Astrocyte (in vitro differentiated cells and primary cell): ENCODE measurements around the gene PCAT6. TPM values are rescaled to one million over a fixed set of nuclear protein-coding genes. Genes with fewer than 3 reads are reported as not detected.

Experiments used
- DNase-seq: peaks from one replicate; pipeline ENCODE4 v3.0.0-alpha.2; 2010; ENCODE audit warnings: low read depth
- FAIRE-seq: peaks from 2 replicates; lab custom pipeline; 2011; peaks lifted over from hg19 to GRCh38; lab: Jason Lieb, UNC
- H2AFZ ChIP-seq: 2 replicates; pipeline ENCODE4 v1.6.0; 2012; ENCODE audit warnings: low read depth, low read length, inconsistent platforms
- H3K27ac ChIP-seq: 2 replicates; pipeline ENCODE4 v1.5.1; 2011; ENCODE audit warnings: low read depth, low read length, inconsistent platforms
- H3K27me3 ChIP-seq: 2 replicates; pipeline ENCODE4 v1.6.0; 2011; ENCODE audit warnings: low read length, inconsistent platforms; ENCODE audit not compliant: insufficient read depth
- H3K36me3 ChIP-seq: 2 replicates; pipeline ENCODE4 v1.5.1; 2011; ENCODE audit warnings: low read length, inconsistent platforms; ENCODE audit not compliant: insufficient read depth
- H3K4me1 ChIP-seq: 2 replicates; pipeline ENCODE4 v1.5.1; 2011; ENCODE audit warnings: low read length, inconsistent platforms; ENCODE audit not compliant: insufficient read depth
- H3K4me2 ChIP-seq: 2 replicates; pipeline ENCODE4 v1.6.0; 2012; ENCODE audit warnings: low read length, inconsistent platforms
- H3K4me3 ChIP-seq: 2 replicates; pipeline ENCODE4 v1.5.1; 2011; ENCODE audit warnings: low read depth, mild to moderate bottlenecking, low read length, inconsistent platforms; ENCODE audit not compliant: insufficient read depth
- H3K79me2 ChIP-seq: 2 replicates; pipeline ENCODE4 v1.6.0; 2012; ENCODE audit warnings: mild to moderate bottlenecking, low read length, inconsistent platforms; ENCODE audit not compliant: insufficient read depth
- H3K9ac ChIP-seq: 2 replicates; pipeline ENCODE4 v1.6.0; 2012; ENCODE audit warnings: mild to moderate bottlenecking, low read length, inconsistent platforms
- H3K9me3 ChIP-seq: 2 replicates; pipeline ENCODE4 v1.5.1; 2012; ENCODE audit warnings: low read depth, mild to moderate bottlenecking, low read length, inconsistent platforms; ENCODE audit not compliant: insufficient read depth
- H4K20me1 ChIP-seq: 2 replicates; pipeline ENCODE4 v1.6.0; 2012; ENCODE audit warnings: low read length, inconsistent platforms; ENCODE audit not compliant: insufficient read depth
- H3K27ac Mint-ChIP-seq: one replicate; pipeline ENCODE4 v1.8.0; 2021; ENCODE audit warnings: mild to moderate bottlenecking, mixed read lengths; ENCODE audit not compliant: unreplicated experiment
- H3K27me3 Mint-ChIP-seq: one replicate; pipeline ENCODE4 v1.8.0; 2021; ENCODE audit warnings: low read depth, mixed read lengths; ENCODE audit not compliant: unreplicated experiment
- H3K36me3 Mint-ChIP-seq: one replicate; pipeline ENCODE4 v1.8.0; 2021; ENCODE audit warnings: low read depth, mixed read lengths; ENCODE audit not compliant: unreplicated experiment
- H3K4me1 Mint-ChIP-seq: one replicate; pipeline ENCODE4 v1.8.0; 2021; ENCODE audit warnings: low read depth, mixed read lengths; ENCODE audit not compliant: unreplicated experiment
- H3K4me3 Mint-ChIP-seq: one replicate; pipeline ENCODE4 v1.8.0; 2021; ENCODE audit warnings: mild to moderate bottlenecking, moderate library complexity, mixed read lengths; ENCODE audit not compliant: unreplicated experiment
- H3K9me3 Mint-ChIP-seq: one replicate; pipeline ENCODE4 v1.8.0; 2021; ENCODE audit warnings: mild to moderate bottlenecking, mixed read lengths; ENCODE audit not compliant: unreplicated experiment
- CTCF ChIP-seq: IDR thresholded peaks from 2 replicates; pipeline ENCODE4 v1.5.1; 2011; ENCODE audit warnings: low read depth, mild to moderate bottlenecking, inconsistent platforms, low read length, moderate library complexity; ENCODE audit not compliant: insufficient read depth
- EZH2 ChIP-seq: IDR thresholded peaks from 2 replicates; pipeline ENCODE4 v1.6.1; 2012; ENCODE audit warnings: mild to moderate bottlenecking, low read length, inconsistent platforms; ENCODE audit not compliant: insufficient read depth
- total RNA-seq: library from RNA; stranded (reverse); gene quantifications from 2 replicates; pipeline ENCODE4 v1.2.1, GENCODE V29; 2021

Gene PCAT6
- total RNA-seq, 1 donor from 2014 or later = 5.7 TPM

- TF ChIP-seq EZH2 = no peak
- TF ChIP-seq CTCF = no peak
- Mint-ChIP-seq H3K9me3 (no peaks in the 10 kb centered on the region), H3K27ac (no peak overlapping the region), H3K36me3 (peaks cover 20% of the 10 kb centered on the region), H3K4me3 (no peak overlapping the region), H3K27me3 (no peaks in the 10 kb centered on the region), H3K4me1 (peaks cover 7% of the 10 kb centered on the region)
- no peak overlapping the region for H3K27ac ChIP-seq
- H3K27me3 ChIP-seq = no peaks in the 10 kb centered on the region
- no peak overlapping the region for H3K4me2 ChIP-seq
- H3K4me3 ChIP-seq = no peak overlapping the region
- peaks cover 61% of the 10 kb centered on the region for H4K20me1 ChIP-seq
- H3K4me1 ChIP-seq = no peaks in the 10 kb centered on the region
- peaks cover 42% of the 10 kb centered on the region for H3K36me3 ChIP-seq
- H3K79me2 ChIP-seq = peaks cover 47% of the 10 kb centered on the region
- H2AFZ ChIP-seq = no peak overlapping the region
- no peaks in the 10 kb centered on the region for H3K9me3 ChIP-seq
- DNase-seq = no peak
- H3K9ac ChIP-seq = no peak overlapping the region
- no peak for FAIRE-seq
Observed at GRCh38 chr1:202770135-202770534, 40.6 kb upstream of the PCAT6 start.

- Histone ChIP-seq H3K9ac (no peak overlapping the region), H3K4me3 (no peak overlapping the region), H3K4me2 (no peak overlapping the region), H3K27me3 (no peaks in the 10 kb centered on the region), H2AFZ (no peak overlapping the region), H3K9me3 (no peaks in the 10 kb centered on the region), H3K4me1 (no peaks in the 10 kb centered on the region), H3K79me2 (peaks cover 98% of the 10 kb centered on the region), H3K27ac (no peak overlapping the region), H3K36me3 (peaks cover 2% of the 10 kb centered on the region), H4K20me1 (peaks cover 96% of the 10 kb centered on the region)
- Mint-ChIP-seq H3K27me3 (no peaks in the 10 kb centered on the region), H3K27ac (no peak overlapping the region), H3K36me3 (peaks cover 4% of the 10 kb centered on the region), H3K4me3 (no peak overlapping the region), H3K4me1 (peaks cover 5% of the 10 kb centered on the region), H3K9me3 (no peaks in the 10 kb centered on the region)
- FAIRE-seq = no peak
- no peak for DNase-seq
- TF ChIP-seq CTCF (no peak), EZH2 (no peak)
Observed at GRCh38 chr1:202781180-202781579, 29.6 kb upstream of the PCAT6 start.

- Mint-ChIP-seq H3K36me3 (peaks cover 2% of the 10 kb centered on the region), H3K27ac (no peak overlapping the region), H3K27me3 (no peaks in the 10 kb centered on the region), H3K4me1 (peaks cover 4% of the 10 kb centered on the region), H3K4me3 (no peak overlapping the region), H3K9me3 (no peaks in the 10 kb centered on the region)
- H4K20me1 ChIP-seq = peaks cover 100% of the 10 kb centered on the region
- no peak overlapping the region for H3K4me3 ChIP-seq
- no peaks in the 10 kb centered on the region for H3K27me3 ChIP-seq
- H3K9ac ChIP-seq = no peak overlapping the region
- DNase-seq (no peak), FAIRE-seq (no peak)
- no peaks in the 10 kb centered on the region for H3K36me3 ChIP-seq
- no peak overlapping the region for H2AFZ ChIP-seq
- H3K27ac ChIP-seq = no peak overlapping the region
- H3K4me1 ChIP-seq = no peaks in the 10 kb centered on the region
- TF ChIP-seq CTCF (no peak), EZH2 (no peak)
- no peak overlapping the region for H3K4me2 ChIP-seq
- peaks cover 98% of the 10 kb centered on the region for H3K79me2 ChIP-seq
- no peaks in the 10 kb centered on the region for H3K9me3 ChIP-seq
Observed at GRCh38 chr1:202786804-202787203, 23.9 kb upstream of the PCAT6 start.
